NCI-H146 treated with DMSO at 0.1 percent for 48 hours (cell line): ENCODE measurements around the gene C3orf22.

Experiments used
- DNase-seq: peaks from one replicate; lab custom pipeline; 2025; ENCODE audit not compliant: unreplicated experiment; lab: John Stamatoyannopoulos, UW

Gene C3orf22

GRCh38 chr3:126515066-126515706 lies 43.5 kb downstream of the C3orf22 start:
- DNase-seq = peak; percentile 92

GRCh38 chr3:126514161-126514560 lies 44.6 kb downstream of the C3orf22 start:
- DNase-seq = no peak

GRCh38 chr3:126512916-126513650 lies 45.6 kb downstream of the C3orf22 start:
- no peak for DNase-seq

- no peak for DNase-seq
Measured at GRCh38 chr3:126512026-126512425, 46.7 kb downstream of the C3orf22 start.

- DNase-seq = no peak
Measured at GRCh38 chr3:126511291-126511690, 47.4 kb downstream of the C3orf22 start.

GRCh38 chr3:126510308-126510910 lies 48.3 kb downstream of the C3orf22 start:
- no peak for DNase-seq

- no peak for DNase-seq
Measured at GRCh38 chr3:126509597-126510307, 49.0 kb downstream of the C3orf22 start.

- DNase-seq = no peak
Measured at GRCh38 chr3:126508564-126508964, 50.2 kb downstream of the C3orf22 start.

GRCh38 chr3:126507886-126508285 lies 50.8 kb downstream of the C3orf22 start:
- DNase-seq = no peak

GRCh38 chr3:126503701-126504100 lies 55.0 kb downstream of the C3orf22 start:
- DNase-seq = no peak

GRCh38 chr3:126502656-126503055 lies 56.1 kb downstream of the C3orf22 start:
- DNase-seq = no peak

- no peak for DNase-seq
Measured at GRCh38 chr3:126501736-126502135, 57.0 kb downstream of the C3orf22 start.

GRCh38 chr3:126501054-126501453 lies 57.7 kb downstream of the C3orf22 start:
- DNase-seq = no peak

GRCh38 chr3:126500016-126500415 lies 58.7 kb downstream of the C3orf22 start:
- DNase-seq = no peak
